Measurements from ENCODE around the gene GIMD1.
"Not testable (repeated sequence)": the region's sequence is repeated elsewhere in the genome, so short reads cannot be mapped to it uniquely, and the experiment has no call there.

GIMD1 gene

DNA sequence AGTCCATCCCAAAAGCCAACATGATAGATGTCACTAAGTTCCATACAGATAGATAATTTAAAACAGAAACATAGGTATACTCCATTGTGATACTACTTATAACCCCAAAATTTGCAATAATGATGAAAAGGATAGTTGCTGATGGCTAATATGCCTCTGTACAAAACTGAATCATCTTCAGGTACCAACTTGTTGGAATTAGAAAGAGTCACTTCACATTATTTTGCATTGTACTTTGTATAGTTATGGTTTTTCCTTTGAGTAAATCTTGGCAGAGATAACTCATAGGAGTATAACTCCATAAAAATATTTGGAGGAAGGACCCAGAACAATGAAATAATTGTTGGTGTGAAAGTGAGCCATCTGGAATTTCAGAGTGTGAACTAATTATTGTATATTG lies 17.6 kb downstream of the GIMD1 start:
- no peak for DNase-seq (ENCODE audit: low spot score)

DNA sequence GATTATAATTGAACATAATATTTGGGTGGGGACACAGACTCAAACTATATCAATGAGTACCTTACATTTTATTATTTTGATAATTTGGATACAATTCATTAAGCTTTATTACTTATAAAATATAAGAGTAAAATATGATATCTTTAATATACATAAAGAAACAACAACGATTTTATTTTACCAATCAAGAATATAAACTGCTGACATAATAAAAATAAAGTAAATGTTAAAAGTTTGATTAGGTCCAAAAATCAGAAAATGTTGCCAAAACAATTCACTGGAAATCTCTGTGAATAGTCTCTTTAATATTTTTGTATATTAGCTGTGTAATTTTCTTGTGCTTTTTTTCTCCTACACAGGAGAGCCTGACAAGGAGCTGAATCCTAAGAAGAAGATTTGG lies 21.4 kb downstream of the GIMD1 start:
- DNase-seq (ENCODE audit: low spot score): no peak

DNA sequence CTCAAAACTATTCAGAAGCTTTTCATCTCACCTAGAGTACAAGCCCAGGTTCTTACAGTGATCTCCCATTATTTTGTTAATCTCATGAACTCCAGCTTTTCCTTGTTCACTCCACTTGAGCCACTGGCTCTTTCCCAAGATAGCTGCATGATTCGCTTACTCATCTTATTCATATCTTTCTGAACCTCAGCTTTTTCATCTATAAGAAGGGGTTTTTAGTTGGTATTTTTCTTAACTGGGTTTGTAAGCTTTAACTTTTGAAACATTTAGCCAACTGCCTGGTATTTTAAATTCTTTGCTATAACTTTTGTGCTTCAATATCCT lies 24.0 kb downstream of the GIMD1 start:
- no peak for DNase-seq (ENCODE audit: low spot score)

DNA sequence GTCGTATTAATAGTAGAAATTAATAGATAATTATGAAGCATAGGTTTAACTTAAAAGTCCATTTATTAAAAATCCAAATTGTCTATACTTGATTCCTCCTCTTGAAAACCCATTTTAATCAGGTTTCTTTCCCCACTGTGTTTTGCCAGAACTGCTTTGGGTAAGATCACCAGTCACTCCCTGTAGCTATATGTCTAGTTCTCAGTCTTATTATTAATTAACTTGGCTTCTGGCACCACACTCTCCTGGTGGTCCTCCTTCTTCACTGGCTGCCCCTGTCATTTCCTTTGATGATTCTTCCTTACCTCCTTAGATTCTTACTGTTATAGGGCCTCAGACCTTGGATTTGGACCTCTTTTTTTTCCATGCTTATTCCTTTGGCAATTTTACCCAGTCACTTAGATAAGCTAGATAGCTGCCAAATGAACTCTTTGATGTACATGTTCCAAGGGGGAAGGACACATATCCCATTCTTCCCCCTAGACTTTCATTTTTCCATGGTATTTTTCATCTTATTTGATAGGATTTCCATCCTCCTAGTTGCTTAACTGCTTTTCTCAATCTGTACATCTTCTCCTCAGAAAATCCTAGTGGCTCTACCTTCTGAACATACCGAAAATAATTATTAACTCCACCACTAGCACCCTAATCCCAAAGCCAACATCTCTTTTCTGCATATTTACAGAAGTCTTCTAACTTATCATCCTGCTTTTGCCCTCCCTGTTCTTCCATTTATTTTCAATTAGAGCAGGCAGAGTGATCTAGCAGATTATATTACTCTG lies 24.5 kb downstream of the GIMD1 start:
- no peak for DNase-seq (ENCODE audit: low spot score)

DNA sequence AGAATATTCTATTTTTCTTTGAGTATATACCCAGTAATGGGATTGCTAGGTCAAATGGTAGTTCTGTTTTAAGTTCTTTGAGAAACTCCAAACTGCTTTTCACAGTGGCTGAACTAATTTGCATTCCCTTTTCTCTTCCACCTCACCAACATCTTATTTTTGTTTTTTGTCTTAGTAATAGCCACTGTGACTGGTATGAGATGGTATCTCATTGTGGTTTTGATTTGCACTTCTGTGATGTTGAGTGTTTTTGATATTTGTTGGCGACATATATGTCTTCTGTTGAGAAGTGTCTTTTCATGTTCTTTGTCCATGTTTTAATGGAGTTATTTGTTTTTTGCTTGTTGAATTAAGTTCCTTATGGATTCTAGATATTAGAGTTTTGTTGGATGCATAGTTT lies 27.8 kb downstream of the GIMD1 start:
- DNase-seq (ENCODE audit: low spot score): no peak

DNA sequence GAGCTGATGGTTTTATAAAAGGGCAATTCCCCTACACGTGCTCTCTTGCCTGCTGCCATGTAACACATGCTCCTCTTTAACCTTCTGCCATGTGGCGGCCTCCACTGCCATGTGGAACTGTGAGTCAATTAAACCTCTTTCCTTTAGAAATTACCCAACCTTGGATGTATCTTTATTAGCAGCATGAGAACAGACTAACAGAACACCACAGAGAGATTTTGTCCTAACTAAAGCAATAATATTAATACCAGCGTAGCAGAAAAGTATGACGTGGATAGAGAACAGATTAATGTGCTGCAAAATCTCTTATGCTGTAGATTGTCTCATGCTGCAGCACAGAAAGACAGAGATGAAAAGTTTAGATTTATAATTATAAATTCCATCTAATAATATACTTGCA lies 29.1 kb downstream of the GIMD1 start:
- DNase-seq (ENCODE audit: low spot score): no peak

DNA sequence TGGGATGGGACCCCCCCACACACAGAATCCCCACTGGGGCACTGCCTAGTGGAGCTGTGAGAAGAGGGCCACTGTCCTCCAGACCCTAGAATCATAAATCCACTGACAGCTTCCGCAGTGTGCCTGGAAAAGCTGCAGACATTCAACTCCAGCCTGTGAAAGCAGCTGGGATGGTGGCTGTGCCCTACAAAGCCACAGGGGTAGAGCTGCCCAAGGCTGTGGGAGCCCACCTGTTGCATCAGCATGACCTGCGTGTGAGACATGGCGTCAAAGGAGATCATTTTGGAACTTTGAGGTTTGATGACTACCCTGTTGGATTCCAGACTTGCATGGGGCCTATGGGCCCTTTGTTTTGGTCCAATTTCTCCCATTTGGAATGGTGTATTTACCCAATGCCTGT lies 29.9 kb downstream of the GIMD1 start:
- no peak for DNase-seq (ENCODE audit: low spot score)

DNA sequence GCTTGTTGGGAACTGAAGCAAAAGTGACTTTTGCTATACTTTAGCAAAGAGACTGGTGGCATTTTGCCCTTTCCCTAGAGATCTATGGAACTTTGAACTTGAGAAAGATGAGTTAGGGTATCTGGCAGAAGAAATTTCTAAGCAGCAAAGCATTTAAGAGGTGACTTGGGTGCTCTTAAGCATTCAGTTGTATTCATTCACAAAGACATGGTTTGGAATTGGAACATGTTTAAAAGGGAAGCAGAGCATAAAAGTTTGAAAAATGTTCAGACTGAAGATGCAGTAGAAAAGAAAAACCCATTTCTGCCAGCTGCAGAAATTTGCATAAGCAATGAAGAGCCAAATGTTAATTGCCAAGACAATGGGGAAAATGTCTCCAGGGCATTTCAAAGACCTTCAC lies 30.7 kb downstream of the GIMD1 start:
- no peak for DNase-seq (ENCODE audit: low spot score)

DNA sequence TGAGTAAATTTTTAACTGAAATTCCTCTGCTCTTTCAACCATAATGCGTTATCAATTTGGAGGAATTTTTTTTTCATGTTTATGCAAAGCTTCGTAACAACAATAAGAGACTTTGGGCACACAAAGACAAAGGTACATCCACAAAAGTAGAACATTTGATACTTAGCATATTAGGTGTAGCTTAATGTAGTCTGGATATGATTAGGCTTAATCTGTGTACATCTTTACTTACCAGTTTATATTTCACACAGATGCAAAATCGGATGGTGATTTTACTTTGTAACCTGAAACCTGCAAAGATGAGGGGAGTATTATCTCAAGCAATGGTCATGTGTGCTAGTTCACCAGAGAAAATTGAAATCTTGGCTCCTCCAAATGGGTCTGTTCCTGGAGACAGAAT lies 32.0 kb downstream of the GIMD1 start:
- no peak for DNase-seq (ENCODE audit: low spot score)

DNA sequence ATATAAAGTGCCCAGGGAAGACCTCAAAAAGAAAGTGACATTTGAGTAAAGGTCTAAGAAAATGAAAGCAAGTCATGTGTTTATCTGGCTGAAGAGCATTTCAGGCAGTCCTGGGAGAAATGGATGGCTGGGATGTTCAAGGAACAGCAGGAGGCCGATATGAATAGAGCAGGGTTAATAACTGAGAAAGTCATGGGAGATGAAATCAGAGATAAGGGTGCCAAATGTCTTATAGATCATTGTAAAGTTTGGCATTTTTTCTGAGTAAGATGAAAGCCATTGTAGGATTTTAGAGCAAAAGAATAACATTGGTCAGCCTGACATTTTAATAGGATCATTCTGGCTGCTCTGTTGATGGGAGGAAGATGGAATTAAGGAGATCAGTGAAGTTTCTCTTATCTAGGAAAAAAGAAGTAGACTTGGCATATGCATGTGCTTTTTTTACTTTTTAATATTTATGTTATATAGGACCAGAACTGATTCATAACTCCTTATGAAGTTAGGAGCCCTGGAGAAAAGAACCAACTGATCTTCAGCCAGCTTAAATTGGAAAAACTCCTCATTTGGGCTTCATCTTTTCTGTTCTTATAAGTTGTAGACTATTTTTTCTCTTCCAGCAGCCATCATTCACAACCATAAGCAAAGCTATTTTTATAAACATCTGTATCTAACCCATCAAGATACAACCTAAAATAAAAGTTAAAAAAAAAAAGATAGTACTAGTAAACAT lies 33.7 kb downstream of the GIMD1 start:
- no peak for DNase-seq (ENCODE audit: low spot score)

DNA sequence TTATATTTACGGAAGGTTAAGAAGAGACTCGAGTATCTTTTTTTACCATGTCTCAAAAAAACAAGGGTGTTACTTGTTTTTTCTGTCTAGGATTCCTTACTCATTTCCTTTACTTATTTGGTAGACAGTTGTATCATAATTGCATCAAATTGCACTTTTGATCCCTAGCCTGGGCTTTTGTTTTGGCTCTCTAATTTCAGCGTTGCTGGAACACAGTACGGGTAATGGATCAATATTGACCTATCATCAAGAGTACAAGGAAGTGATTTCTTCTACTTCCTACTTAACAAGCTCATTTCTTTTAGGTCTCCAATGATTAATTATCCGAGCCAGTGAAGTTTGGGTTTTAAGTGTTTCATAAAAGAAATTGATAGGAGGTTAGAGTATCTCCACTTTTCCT lies 35.4 kb downstream of the GIMD1 start:
- DNase-seq (ENCODE audit: low spot score): no peak

DNA sequence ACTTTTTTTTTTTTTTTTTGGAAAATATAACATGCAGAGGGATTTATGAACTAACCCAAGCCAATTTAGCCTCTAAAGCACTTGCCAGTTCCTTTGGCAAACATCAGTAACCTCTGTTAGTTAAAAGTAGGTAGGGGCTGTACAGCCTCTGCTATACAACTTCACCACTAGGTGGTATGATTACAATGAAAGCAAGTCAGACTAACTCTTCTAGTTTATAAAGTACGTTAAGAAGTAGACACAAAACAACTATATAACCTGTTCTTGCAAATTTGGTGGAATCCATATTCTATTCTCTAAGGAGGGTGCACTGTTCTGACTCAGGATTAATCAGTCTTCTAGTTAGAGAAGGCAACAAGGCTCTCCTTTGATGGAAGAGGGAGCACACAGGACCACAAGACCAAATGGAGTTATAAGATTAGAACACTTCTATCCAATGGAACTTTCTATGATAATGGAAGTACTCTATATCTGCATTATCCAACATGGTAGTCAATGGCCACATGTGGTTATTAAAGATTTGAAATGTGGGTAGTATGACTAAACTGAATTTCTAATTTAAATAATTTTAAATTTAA lies 39.4 kb downstream of the GIMD1 start:
- peak; percentile 16 for DNase-seq (ENCODE audit: low spot score)

DNA sequence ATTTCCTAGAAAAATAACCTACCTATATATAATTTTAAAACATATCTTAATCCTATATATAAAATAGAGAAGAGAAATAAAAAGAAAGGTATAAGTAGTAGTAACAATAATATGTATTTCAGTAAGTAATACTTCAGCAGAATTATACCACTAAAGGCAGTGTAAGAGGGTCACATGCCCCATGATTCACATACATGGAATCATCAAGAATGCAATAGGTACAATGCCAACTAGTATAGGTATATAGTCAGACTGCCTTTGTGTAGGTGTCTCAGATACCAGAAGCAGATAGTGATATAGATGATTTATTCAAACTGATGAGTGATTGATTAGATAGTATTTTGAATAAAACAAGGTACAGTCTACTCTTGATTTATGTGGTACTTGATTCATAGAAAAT lies 42.8 kb downstream of the GIMD1 start:
- DNase-seq (ENCODE audit: low spot score): no peak

DNA sequence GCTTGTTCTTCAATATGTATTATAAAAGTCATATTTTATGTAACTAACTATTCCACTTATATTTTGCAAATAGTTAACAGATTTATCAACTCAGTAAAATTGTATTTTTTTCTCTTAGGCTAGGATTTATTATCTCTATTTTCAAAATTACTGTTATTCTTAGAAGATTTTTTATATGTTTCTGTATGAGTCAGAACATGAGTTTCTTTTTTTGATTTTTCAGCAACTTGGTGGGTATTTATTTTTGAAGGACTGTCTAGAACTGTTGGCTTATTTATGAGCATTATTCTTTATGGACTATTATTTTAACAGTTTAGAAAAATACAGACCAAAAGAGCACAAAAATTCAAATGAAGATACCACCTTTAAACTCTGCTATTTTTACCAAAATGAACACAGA lies 45.5 kb downstream of the GIMD1 start:
- no peak for DNase-seq (ENCODE audit: low spot score)

DNA sequence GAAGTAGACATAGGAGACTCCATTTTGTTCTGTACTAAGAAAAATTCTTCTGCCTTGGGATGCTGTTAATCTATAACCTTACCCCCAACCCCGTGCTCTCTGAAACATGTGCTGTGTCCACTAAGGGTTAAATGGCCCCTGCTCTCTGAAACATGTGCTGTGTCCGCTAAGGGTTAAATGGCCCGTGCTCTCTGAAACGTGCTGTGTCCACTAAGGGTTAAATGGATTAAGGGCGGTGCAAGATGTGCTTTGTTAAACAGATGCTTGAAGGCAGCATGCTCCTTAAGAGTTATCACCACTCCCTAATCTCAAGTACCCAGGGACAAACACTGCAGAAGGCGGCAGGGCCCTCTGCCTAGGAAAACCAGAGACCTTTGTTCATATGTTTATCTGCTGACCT lies 46.8 kb downstream of the GIMD1 start:
- DNase-seq (ENCODE audit: low spot score): not testable (repeated sequence)

DNA sequence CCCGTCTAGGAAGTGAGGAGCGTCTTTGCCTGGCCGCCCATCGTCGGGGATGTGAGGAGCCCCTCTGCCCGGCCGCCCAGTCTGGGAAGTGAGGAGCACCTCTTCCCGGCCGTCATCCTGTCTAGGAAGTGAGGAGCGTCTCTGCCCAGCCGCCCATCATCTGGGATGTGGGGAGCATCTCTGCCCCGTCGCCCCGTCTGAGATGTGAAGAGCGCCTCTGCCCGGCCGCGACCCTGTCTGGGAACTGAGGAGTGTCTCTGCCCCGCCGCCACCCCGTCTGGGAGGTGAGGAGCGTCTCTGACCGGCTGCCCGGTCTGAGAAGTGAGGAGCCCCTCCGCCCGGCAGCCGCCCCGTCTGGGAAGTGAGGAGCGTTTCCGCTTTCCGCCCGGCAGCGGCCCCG lies 47.4 kb downstream of the GIMD1 start:
- not testable (repeated sequence) for DNase-seq (ENCODE audit: low spot score)

DNA sequence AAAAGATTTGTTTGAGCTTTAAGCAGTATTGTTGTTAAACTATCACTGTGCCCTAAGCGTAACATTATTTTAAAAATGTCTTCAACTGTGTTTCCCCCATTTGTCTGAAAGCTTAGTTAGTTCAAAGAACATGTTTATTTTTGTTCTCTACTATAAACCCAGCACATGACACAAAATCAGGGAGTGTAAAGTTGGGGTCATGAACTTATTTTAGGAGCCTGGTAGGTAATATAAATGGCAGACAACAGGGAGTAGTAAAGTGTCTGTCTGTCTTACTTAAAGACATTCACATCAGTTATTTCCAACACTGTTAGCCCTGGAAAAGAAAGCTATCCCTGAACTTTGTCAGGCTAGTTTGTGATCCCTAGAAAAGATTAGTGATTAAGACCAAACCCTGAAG lies 48.3 kb downstream of the GIMD1 start:
- no peak for DNase-seq (ENCODE audit: low spot score)

DNA sequence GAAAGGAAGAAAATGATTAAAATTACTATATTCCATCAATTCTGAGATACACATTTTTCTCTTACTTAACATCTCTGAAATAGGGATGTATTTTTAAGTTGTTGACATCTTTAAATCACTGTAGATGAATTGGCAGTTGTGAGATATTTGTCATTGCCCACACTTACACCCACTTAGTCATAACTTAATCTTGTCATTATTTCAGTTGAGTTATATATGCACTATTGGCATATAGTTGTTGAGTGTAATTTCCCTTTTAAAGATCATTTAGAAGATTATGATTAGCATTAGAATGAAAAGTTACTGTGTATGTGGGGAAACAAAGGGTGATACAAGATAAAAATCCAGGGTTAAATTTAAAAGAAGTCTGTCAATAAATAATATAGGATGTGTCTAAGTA lies 50.1 kb downstream of the GIMD1 start:
- DNase-seq (ENCODE audit: low spot score): no peak

DNA sequence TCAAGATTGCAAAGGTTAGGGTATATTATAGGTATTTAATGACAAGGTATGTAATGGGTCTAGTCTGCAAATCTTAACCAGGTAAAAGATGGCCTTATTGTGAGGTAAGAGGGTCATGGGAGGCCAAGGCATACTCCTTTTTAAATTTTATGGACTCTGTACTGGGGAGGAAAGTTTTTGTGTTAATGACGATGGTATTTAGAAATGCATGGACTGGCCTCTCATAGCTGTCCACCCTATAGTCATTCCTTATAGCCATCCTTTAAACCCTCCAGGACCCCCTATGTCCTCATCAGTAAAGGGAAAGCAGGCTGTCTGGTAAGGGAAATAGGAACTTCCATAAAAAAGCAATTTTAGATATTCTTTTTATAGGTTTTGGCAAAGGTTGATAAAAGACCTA lies 50.8 kb downstream of the GIMD1 start:
- DNase-seq (ENCODE audit: low spot score): no peak

DNA sequence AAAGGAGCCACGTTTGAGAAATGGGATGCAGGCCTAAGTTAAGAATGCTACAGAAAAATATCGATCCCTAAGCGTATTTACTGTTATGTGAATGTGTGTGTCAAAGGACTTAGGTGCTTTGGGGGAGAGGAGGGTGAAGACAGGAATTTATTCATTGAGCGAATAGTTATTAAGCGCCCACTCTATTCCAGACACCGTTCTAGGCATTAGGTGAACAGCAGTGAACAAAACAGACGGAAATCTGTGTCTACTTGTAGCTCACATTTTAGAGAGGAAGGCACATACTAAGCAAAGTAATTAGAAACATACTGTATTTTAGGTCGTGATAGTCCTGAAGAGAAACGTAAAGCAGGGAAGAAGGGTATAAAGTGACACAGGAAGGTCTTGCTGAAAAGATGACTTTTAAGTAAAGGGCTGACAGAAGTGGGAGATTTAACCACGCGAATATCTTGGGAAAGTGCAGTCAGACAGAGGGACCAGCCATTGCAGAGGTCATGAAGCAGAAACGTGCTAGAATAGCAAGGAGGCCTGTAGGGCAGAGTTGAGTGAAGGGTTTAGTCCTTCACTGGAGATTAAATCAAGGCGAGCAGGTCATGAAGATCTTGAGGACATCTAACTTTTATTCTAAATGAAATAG lies 51.7 kb downstream of the GIMD1 start:
- DNase-seq (ENCODE audit: low spot score): no peak

DNA sequence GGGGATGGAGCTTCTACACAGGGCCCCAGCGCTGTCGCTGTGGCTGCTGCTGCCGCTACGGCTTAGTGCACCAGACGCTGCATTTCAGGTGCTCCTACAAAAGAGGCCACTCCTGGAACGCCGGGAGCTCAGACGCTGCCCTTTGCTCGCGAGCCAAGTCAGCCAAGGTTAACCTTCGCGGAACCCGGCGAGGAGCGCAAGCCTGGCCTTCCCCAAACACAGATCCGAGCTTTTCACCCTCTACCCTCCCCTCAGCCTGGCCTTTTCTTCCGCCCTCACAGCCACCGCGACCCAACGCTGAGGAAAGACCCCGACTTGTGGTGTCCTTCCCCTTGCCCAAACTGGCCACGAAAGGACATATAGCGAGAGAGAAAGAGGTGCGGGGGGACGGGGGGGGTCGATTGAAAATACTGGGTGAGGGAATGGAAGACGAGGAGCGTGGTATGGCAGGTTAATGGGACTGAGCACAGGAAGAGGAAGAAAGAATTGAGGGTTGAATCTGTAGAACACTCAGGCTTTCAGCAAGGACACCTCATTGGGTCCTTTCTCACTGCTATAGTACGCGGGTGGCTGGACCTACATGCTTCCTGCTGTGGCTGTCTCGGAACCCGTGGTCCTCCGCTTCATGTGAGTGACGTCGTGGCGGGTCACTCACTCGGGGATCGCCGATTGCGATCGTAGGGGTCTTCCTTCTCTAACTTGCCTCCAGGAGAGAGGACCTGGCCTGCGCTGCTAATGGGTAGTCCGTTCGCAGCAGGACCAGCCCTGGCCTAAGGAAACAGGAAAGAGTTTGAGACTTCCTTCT lies 52.4 kb downstream of the GIMD1 start, which contains the start of the genes AIMP1 and TBCK:
AIMP1 (plus strand) TSS at position 583 of the 805 bp plus-strand sequence. CDS start 8,460 bp downstream, outside the sequence.
TBCK (minus strand) TSS at position 242 of the 805 bp plus-strand sequence. CDS start 7,249 bp downstream, outside the sequence.
- DNase-seq (ENCODE audit: low spot score): peak; percentile 84

DNA sequence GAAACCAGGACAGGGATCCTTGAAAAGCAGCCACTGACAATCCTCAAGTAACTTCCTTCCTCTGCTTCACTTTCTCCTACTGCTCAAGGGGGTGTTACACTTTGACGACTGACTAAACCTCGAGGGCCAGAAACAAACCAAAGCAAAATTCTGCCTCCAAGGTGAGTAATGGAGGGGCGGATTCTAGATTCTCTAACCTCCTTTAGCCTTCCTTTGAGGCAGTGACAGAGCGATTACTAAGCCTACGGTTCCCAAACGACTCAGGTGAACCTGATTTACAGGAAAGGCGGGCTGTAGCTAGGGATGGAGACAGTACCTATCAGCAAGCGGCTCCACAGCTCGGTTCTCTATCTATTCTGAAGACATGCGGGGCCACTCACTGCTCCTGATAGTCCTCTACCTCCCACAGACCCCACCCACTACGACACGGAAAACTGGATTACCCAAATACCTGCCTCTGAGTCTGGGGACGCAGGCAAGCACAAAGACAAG lies 53.1 kb downstream of the GIMD1 start:
- DNase-seq (ENCODE audit: low spot score): no peak
